ENCODE results near the gene STAC3. TPM values are rescaled to one million over a fixed set of nuclear protein-coding genes. Genes with fewer than 3 reads are reported as not detected.
"Not testable (repeated sequence)": the region's sequence is repeated elsewhere in the genome, so short reads cannot be mapped to it uniquely, and the experiment has no call there.

STAC3 gene
- total RNA-seq (1 to 10 TPM in 6 of 7 donors, under 1 TPM in 1; 0.66 to 2.3 (median 1.8) TPM), polyA plus RNA-seq (1 to 10 TPM in 1 of 2 donors, under 1 TPM in 1; 0.77 to 2.9 TPM)
- long read RNA-seq, donor 1 = 0 reads
- long read RNA-seq, donor 2 = 0 reads
- long read RNA-seq, donor 3, partial matches to known transcripts = 0 of 1 reads
- long read RNA-seq, donor 3, other reads (novel, unspliced or antisense) = 1 of 1 reads

- TF ChIP-seq EP300 (IDR thresholded peaks at IDR 0.05) (no peak), POLR2A (IDR thresholded peaks at IDR 0.05) (no peak), CTCF (IDR thresholded peaks at IDR 0.05) (no peak)
- no peak within 1 kb of the TSS for H3K27ac ChIP-seq
- H3K36me3 ChIP-seq = no peaks in the 10 kb centered on the region
- no peaks in the 10 kb centered on the region for H3K9me3 ChIP-seq
- DNase-seq = peak in 1 of 5 donors; percentile 8
- H3K27me3 ChIP-seq = no peaks in the 10 kb centered on the region
- WGBS, 3 donors = 53 to 73% (median 57%) methylated on average over 7 of the region's 7 CpGs
- no peaks in the 10 kb centered on the region for H3K4me1 ChIP-seq (ENCODE audit: insufficient read depth)
- H3K4me3 ChIP-seq = no peak within 1 kb of the TSS
- intact Hi-C loops (cut with DNase I) = no loop called here
Measured at GRCh38 chr12:57250956-57251355, at the start of gene STAC3. Gene STAC3 (minus strand): TSS chr12:57251187. CDS start chr12:57249636, 1,551 bp downstream.

- H3K4me3 ChIP-seq = no peak overlapping the region
- intact Hi-C loops (cut with DNase I) = loop anchor here in 1 of 4 donors (10.0 kb wide), 1 partner anchor 155 kb away; the partner anchor contains the start of genes GLI1 and INHBE
- no peaks in the 10 kb centered on the region for H3K27me3 ChIP-seq
- TF ChIP-seq EP300 (IDR thresholded peaks at IDR 0.05) = no peak
- TF ChIP-seq POLR2A (IDR thresholded peaks at IDR 0.05) = no peak
- no peak for TF ChIP-seq CTCF (IDR thresholded peaks at IDR 0.05)
- WGBS, 3 donors = 36 to 43% (median 40%) methylated on average over 1 of the region's 1 CpG
- H3K9me3 ChIP-seq = no peaks in the 10 kb centered on the region
- no peak overlapping the region for H3K27ac ChIP-seq
- no peak for DNase-seq
- H3K36me3 ChIP-seq = no peaks in the 10 kb centered on the region
- H3K4me1 ChIP-seq (ENCODE audit: insufficient read depth) = no peaks in the 10 kb centered on the region
Measured at GRCh38 chr12:57299514-57300016, 48.6 kb upstream of the STAC3 start.

GRCh38 chr12:57296291-57296690, 45.3 kb upstream of the STAC3 start:
- Histone ChIP-seq H3K4me1 (ENCODE audit: insufficient read depth) (no peaks in the 10 kb centered on the region), H3K36me3 (no peaks in the 10 kb centered on the region), H3K27ac (no peak overlapping the region), H3K4me3 (no peak overlapping the region), H3K9me3 (no peaks in the 10 kb centered on the region), H3K27me3 (no peaks in the 10 kb centered on the region)
- no peak for TF ChIP-seq CTCF (IDR thresholded peaks at IDR 0.05)
- no peak for TF ChIP-seq POLR2A (IDR thresholded peaks at IDR 0.05)
- no peak for TF ChIP-seq EP300 (IDR thresholded peaks at IDR 0.05)
- DNase-seq = no peak
- intact Hi-C loops (cut with DNase I) = no loop called here
- WGBS, 3 donors = 69 to 82% (median 77%) methylated on average over 4 of the region's 4 CpGs

- H3K27me3 ChIP-seq; H3K36me3 ChIP-seq; H3K27ac ChIP-seq; H3K9me3 ChIP-seq; H3K4me3 ChIP-seq; DNase-seq; intact Hi-C loops (cut with DNase I); H3K4me1 ChIP-seq (ENCODE audit: insufficient read depth): not testable (repeated sequence)
- WGBS, 3 donors = 83 to 89% (median 85%) methylated on average over 12 of the region's 12 CpGs
Measured at GRCh38 chr12:57282073-57282472, 31.1 kb upstream of the STAC3 start.
